Body of pancreas (tissue), 4 donors: ENCODE results near the gene TPMT.

Experiments
- CTCF ChIP-seq, 7 experiments: fragments of 450-650 bp in 4 of 7; fragments of 200-600 bp in 3 of 7; sonication (generic) in 3 of 7; IDR thresholded peaks; one replicate each; pipeline ENCODE4 v1.5.1; 2016 to 2019; ENCODE audit warnings: antibody characterized with exemption in 7 of 7
- POLR2A ChIP-seq, 3 donors: fragments of 450-650 bp; IDR thresholded peaks; one replicate each; pipeline ENCODE4 v1.6.1; 2016; ENCODE audit warnings: antibody characterized with exemption in 3 of 3, mild to moderate bottlenecking in 2 of 3

DNA sequence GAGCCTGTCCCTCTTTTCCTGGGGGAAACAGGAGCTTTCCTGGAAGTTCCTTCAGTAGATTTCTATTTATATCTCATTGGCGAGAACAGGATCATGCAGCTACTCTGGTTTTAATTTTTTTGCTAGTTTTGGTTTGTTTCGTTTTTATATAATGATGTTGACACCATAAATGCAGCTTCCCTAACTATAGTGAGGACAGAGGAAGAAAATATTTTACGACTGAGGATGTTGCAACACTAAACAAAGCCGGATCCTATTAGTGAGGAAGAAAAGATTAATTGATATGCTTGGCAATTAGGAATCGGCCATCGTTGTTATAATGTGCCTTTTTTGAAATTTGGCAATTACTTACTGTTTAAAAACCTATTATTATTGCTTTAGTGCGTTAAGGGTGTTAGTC lies 17.0 kb upstream of the TPMT start:
- TF ChIP-seq CTCF (IDR thresholded peaks at IDR 0.05) (no peak), POLR2A (IDR thresholded peaks at IDR 0.05) (no peak)
